GM19023 (cell line): ENCODE data around the gene UGT1A9.

Experiments used
- ATAC-seq: cut with Tn5 transposase; IDR thresholded peaks from one replicate; pipeline ENCODE4 v1.9.1; 2021; ENCODE audit warnings: mild to moderate bottlenecking, moderate library complexity; ENCODE audit not compliant: unreplicated experiment

The UGT1A9 gene

DNA sequence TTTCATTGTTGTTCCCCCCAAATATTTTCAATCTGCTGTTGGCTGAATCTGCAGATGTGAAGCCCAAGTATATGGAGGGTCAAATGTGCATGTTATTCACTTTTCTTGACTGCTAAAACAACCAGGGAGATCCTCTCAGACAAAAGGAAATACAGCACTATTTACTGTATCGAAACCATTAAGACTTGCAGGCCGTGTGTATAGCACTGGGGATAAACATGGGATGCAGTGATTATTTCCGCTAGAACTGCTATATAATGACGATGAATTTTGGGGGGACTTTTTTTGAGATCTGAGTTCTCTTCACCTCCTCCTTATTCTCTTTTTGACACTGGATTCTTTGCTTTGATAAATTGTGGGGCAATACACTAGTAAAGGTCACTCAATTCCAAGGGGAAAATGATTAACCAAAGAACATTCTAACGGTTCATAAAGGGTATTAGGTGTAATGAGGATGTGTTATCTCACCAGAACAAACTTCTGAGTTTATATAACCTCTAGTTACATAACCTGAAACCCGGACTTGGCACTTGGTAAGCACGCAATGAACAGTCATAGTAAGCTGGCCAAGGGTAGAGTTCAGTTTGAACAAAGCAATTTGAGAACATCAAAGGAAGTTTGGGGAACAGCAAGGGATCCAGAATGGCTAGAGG, 84.9 kb downstream of the UGT1A9 start:
- ATAC-seq: no peak

GRCh38 chr2:233758141-233758540, 86.4 kb downstream of the UGT1A9 start:
- no peak for ATAC-seq

DNA sequence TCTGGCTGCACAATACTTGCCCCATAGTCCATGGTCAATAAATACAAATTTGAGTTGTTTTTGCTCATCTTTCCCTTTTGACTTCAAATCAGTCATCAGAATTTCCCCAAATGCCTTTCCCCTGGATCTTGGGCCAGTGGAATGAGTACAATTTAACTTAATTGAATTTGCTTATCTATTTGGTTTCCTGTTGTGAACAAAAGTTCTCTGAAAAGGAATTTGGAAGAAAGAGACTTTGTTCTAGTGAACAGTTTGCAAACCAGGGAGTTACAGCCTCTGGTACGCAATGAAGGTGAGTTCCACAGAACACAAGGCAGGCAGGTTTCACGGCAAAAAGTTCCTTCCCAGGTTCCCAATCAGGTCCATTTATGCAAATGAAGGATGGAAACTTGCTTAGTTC, 87.2 kb downstream of the UGT1A9 start:
- no peak for ATAC-seq

- no peak for ATAC-seq
Measured at GRCh38 chr2:233760043-233760442, 88.3 kb downstream of the UGT1A9 start, which contains the start of gene UGT1A1. Gene UGT1A1, plus strand, starts transcription at chr2:233760270. Its CDS starts 18 bp downstream, at chr2:233760288.

DNA sequence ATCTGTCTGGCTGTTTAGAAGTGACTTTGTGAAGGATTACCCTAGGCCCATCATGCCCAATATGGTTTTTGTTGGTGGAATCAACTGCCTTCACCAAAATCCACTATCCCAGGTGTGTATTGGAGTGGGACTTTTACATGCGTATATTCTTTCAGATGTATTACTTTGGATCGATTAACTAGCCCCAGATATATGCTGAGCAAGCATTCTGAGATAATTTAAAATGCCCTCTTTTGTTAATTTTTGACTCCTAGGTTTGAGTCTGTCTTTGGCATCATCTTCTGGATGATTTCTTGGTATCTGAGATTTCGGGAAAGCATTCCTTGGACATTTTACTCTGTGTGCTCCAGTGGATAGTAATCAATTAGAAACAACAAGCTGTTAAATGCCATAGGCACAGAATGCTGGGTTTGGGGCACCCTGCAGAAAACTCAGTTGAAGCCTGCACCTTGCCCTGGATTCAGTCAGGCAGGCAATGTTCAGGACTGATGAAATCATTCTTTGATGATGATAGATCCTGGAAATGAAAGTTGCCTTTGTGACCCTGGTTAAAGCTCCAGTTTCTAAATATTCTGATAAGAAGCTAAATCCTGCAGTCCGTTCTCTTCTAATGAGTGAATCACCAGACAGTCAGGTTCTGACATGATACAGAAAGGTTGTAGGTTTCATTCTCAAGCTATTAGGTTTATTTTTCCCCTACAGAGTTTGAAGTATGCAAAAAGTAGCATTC, 89.5 kb downstream of the UGT1A9 start:
- ATAC-seq: no peak

GRCh38 chr2:233764264-233764663, 92.6 kb downstream of the UGT1A9 start:
- ATAC-seq: no peak

DNA sequence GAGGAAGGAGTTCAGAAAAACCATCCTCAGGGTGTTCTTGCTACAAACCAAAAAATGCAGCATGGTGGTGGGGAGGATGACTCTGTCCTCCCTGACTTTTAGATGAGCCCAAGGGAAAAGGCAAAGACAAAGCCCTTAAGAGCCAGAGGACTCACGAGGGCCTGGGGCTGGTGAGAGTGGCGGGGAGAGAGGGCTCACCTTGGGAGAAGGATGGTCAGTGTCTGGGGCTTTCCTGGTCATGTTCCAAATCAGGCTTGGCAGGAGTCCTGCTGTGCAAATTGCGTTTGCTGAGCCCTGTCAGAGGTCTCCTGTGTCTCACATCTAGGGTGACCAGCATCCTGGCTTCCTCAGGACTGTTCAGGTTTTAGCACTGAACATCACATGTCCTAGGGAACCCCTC, 93.1 kb downstream of the UGT1A9 start:
- no peak for ATAC-seq

DNA sequence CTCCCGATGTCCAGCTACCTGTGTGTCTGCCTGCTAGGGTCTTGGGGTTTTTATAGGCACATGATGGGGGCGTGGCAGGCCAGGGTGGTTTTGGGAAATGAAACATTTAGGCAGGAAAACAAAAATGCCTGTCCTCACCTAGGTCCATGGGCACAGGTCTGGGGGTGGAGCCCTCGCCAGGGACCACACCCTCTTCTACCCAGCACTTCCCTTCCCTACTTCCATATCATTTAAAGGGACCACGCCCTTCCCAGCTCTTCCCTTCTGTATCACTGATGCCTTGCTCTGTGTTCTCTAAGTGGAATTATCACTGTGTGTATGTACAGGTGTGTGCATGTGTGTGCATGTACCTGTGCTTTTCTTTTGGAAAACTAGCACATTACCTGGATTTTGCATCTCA, 94.7 kb downstream of the UGT1A9 start:
- no peak for ATAC-seq

GRCh38 chr2:233768076-233768475, 96.4 kb downstream of the UGT1A9 start:
- ATAC-seq: no peak

GRCh38 chr2:233769260-233769659, 97.6 kb downstream of the UGT1A9 start:
- no peak for ATAC-seq

- ATAC-seq: no peak
Measured at GRCh38 chr2:233772153-233772552, 100.5 kb downstream of the UGT1A9 start.

- ATAC-seq: no peak
Measured at GRCh38 chr2:233772583-233772982, 100.9 kb downstream of the UGT1A9 start.

GRCh38 chr2:233773854-233774253, 102.2 kb downstream of the UGT1A9 start:
- no peak for ATAC-seq

DNA sequence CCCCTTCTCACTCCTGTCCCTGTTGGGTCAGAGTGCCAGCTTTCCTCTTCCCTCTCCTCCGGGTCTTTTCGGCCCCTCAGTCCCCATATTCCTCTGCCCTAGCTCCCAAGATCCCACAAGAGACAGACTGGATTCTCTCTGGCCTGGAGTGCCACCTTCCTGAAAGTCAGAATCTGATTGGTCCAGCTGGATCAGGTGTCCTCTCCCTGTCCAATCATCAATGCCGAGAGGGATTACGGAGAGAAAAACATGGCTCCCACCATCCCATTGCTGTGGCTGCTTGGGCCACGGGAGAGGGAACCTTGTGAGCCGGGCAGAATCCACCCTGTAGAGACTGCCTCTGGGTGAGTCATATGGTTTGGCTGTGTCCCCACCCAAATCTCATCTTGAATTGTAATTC, 103.7 kb downstream of the UGT1A9 start:
- ATAC-seq: no peak

- ATAC-seq: no peak
Measured at GRCh38 chr2:233778030-233778429, 106.3 kb downstream of the UGT1A9 start, which contains the start of gene MROH2A. Gene MROH2A, plus strand, starts transcription at chr2:233778330. Its CDS starts 1,029 bp downstream, at chr2:233779359.

DNA sequence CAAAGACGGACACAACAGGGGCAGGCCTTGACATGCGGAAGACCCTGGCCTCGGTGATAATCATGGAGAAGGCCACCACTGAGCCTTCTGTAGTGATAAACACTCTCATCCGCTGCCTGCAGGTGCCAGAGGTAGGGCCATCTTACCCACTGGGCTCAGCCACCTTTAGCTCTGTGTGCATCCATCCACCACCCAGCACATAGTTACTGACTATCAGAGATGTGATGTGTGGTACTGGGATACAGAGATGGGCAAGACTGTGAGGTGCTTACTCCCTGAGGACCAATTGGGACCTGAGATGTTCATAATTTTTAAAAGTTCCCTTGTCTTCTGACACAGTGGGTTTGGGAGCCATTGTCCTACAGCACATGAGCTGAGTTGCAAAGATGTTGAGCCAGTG, 108.0 kb downstream of the UGT1A9 start:
- no peak for ATAC-seq

DNA sequence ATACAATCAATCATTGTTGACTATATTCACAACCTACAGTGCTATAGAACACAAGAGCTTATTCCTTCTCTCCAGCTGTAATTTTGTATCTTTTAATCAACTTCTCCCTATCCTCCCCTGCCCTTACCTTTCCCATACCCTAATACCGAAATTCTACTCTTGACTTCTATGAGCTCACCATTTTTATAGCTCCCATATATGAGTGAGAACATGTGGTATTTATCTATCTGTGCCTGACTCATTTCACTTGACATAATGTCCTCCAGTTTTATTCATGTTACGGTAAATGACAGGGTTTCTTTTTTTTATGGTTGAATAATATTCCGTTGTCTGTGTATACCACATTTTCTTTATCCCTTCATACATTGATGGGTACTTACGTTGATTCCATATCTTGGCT, 109.1 kb downstream of the UGT1A9 start:
- ATAC-seq: no peak

- ATAC-seq: no peak
Measured at GRCh38 chr2:233789554-233789953, 117.9 kb downstream of the UGT1A9 start.

GRCh38 chr2:233791151-233791882, 119.6 kb downstream of the UGT1A9 start:
- ATAC-seq: no peak

DNA sequence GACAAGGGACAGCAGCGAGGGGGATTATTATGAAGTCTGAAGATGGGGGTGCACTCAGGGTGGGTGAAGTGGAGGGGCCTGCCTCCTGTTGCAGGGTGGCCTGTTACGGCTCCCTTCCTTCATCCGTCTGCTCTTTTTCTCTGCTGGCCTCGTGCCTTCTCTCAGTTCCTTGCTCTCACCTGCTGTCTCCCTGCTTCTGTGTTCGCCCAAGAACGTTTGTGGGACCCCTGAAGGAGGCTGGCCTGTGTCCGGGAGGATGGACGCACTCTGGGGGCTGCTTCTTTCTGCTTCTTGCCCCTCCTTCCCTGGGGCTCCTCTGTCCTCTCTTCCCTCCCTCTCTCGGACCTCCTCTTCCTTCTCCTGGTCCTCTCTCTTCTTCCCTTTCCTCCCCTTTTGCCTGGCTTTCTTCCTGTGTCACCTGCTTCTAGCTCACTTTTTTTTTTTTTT, 120.2 kb downstream of the UGT1A9 start:
- no peak for ATAC-seq

- no peak for ATAC-seq
Measured at GRCh38 chr2:233792720-233793119, 121.0 kb downstream of the UGT1A9 start.
